K562 (cell line): Measurements from ENCODE around the gene CDC123. TPM values are rescaled to one million over a fixed set of nuclear protein-coding genes. Genes with fewer than 3 reads are reported as not detected.

Source experiments
- ATAC-seq: fragments of 200-7000 bp; cut with Tn5 transposase; 3 replicates; pipeline ENCODE4 v1.9.1; 2020; ENCODE audit warnings: moderate library complexity
- BruUV-seq: library from RNA; stranded (reverse); fragments of 400-500 nt; replicated peaks from 2 replicates; lab custom pipeline; 2021; lab: Mats Ljungman, UMichigan
- CTCF ChIA-PET: fragments of 300-600 bp; formaldehyde crosslinking; extraction: SDS; loops from one replicate; lab custom pipeline; 2021; ENCODE audit warnings: low intra/inter-chr PET ratio; lab: Yijun Ruan, JAX
- POLR2A ChIA-PET: fragments of 300-600, 350-650 bp; sonication (Branson Sonifier 250); formaldehyde crosslinking; extraction: SDS; loops from one replicate; lab custom pipeline; 2021; ENCODE audit warnings: antibody characterized with exemption, inconsistent platforms; lab: Yijun Ruan, JAX
- DNase-seq, 4 experiments: peaks; one replicate each; pipeline versions ENCODE4 v3.0.0 to v3.0.0-alpha.2; 2011 to 2018; ENCODE audit warnings: low spot score in 3 of 4, mixed read lengths in 3 of 4; ENCODE audit errors: extremely low read depth in 1 of 4
- FAIRE-seq: peaks from 2 replicates; lab custom pipeline; 2011; peaks lifted over from hg19 to GRCh38; lab: Jason Lieb, UNC
- H2AFZ ChIP-seq: 2 replicates; pipeline ENCODE4 v1.6.0; 2011; ENCODE audit warnings: low read depth, low read length, control low read depth, inconsistent platforms
- H3K27ac ChIP-seq: fragments of 200-600 bp; 3 replicates; pipeline ENCODE4 v1.8.0; 2011; ENCODE audit warnings: low read depth, mild to moderate bottlenecking, control low read depth, inconsistent platforms, low read length, moderate library complexity, mixed read lengths; ENCODE audit errors: extremely low read depth
- H3K27me3 ChIP-seq, 2 experiments: fragments of 300-600 bp in 1 of 2; 2 replicates in 1 of 2; 3 replicates in 1 of 2; pipeline versions ENCODE4 v1.6.0 to v1.8.0; 2011; ENCODE audit warnings: inconsistent platforms in 2 of 2, low read length in 2 of 2, mild to moderate bottlenecking in 1 of 2, mixed read lengths in 1 of 2, moderate library complexity in 1 of 2; ENCODE audit not compliant: control insufficient read depth in 2 of 2, insufficient read depth in 2 of 2
- H3K36me3 ChIP-seq: fragments of 300-600 bp; 3 replicates; pipeline ENCODE4 v1.8.0; 2011; ENCODE audit warnings: mild to moderate bottlenecking, low read length, inconsistent platforms; ENCODE audit not compliant: control insufficient read depth, insufficient read depth
- H3K4me1 ChIP-seq, 2 experiments: fragments of 200-600 bp in 1 of 2; replicated peaks in 1 of 2; 2 replicates in 1 of 2; 3 replicates in 1 of 2; pipeline versions ENCODE4 v1.5.1 to v1.8.0; 2011; ENCODE audit warnings: inconsistent platforms in 2 of 2, low read length in 2 of 2, mild to moderate bottlenecking in 1 of 2, mixed read lengths in 1 of 2, moderate library complexity in 1 of 2; ENCODE audit not compliant: control insufficient read depth in 2 of 2, insufficient read depth in 2 of 2
- H3K4me2 ChIP-seq: 2 replicates; pipeline ENCODE4 v1.6.1; 2011; ENCODE audit warnings: low read length, control low read depth, inconsistent platforms, mixed read lengths; ENCODE audit not compliant: insufficient read depth
- H3K4me3 ChIP-seq: fragments of 200-600 bp; sonication (generic), shearing (Covaris generic); 2 replicates; pipeline ENCODE4 v1.5.1; 2016; ENCODE audit warnings: control low read depth, inconsistent platforms
- H3K79me2 ChIP-seq: fragments of 200-600 bp; 3 replicates; pipeline ENCODE4 v1.8.0; 2011; ENCODE audit warnings: low read length, inconsistent platforms; ENCODE audit not compliant: control insufficient read depth, insufficient read depth
- H3K9ac ChIP-seq, 2 experiments: 2 replicates each; pipeline versions ENCODE4 v1.6.0 to v1.6.1; 2011; ENCODE audit warnings: low read depth in 2 of 2, low read length in 2 of 2, control low read depth in 1 of 2, inconsistent platforms in 1 of 2, mild to moderate bottlenecking in 1 of 2, mixed read lengths in 1 of 2; ENCODE audit not compliant: insufficient read depth in 1 of 2
- H3K9me1 ChIP-seq: one replicate; pipeline ENCODE4 v1.6.0; 2011; ENCODE audit warnings: inconsistent platforms, mild to moderate bottlenecking, low read length, moderate library complexity; ENCODE audit not compliant: control insufficient read depth, insufficient read depth
- H3K9me3 ChIP-seq: replicated peaks from 2 replicates; pipeline ENCODE4 v1.5.1; 2011; ENCODE audit warnings: low read depth, low read length, inconsistent platforms; ENCODE audit not compliant: control insufficient read depth, insufficient read depth
- H4K20me1 ChIP-seq: replicated peaks from 2 replicates; pipeline ENCODE4 v1.6.1; 2011; ENCODE audit warnings: low read length, inconsistent platforms, mixed read lengths; ENCODE audit not compliant: control insufficient read depth, insufficient read depth
- CEBPG ChIP-seq, 3 experiments: fragments of 200-800 bp in 1 of 3; sonication (Bioruptor generic) in 1 of 3; sonication (generic) in 1 of 3; formaldehyde crosslinking in 1 of 3; IDR thresholded peaks in 2 of 3; conservative IDR thresholded peaks in 1 of 3; 2 replicates each; pipeline versions ENCODE4 v1.6.1 to v1.8.0; 2016 to 2022; ENCODE audit warnings: missing compliant biosample characterization in 2 of 3, missing genetic modification characterization in 2 of 3, mild to moderate bottlenecking in 1 of 3, missing genetic modification reagents in 1 of 3
- NR3C1 ChIP-seq: sonication (generic); formaldehyde crosslinking; IDR thresholded peaks from 2 replicates; pipeline ENCODE4 v1.8.1; 2022; ENCODE audit warnings: missing genetic modification reagents
- PHF8 ChIP-seq: fragments of 200-600 bp; sonication (generic); IDR thresholded peaks from 2 replicates; pipeline ENCODE4 v1.6.1; 2012; ENCODE audit warnings: mixed run types, mild to moderate bottlenecking, inconsistent platforms, low read length, moderate library complexity, borderline replicate concordance
- PTBP1 ChIP-seq: fragments of 200-400 bp; formaldehyde crosslinking; IDR thresholded peaks from 2 replicates; pipeline ENCODE4 v1.6.1; 2017; ENCODE audit warnings: low read depth, low read length
- SMARCB1 ChIP-seq: IDR thresholded peaks from 2 replicates; pipeline ENCODE4 v1.6.1; 2011; ENCODE audit warnings: improper control_type of control experiment, low read depth; ENCODE audit not compliant: insufficient read length
- SMARCC2 ChIP-seq: fragments of 450-650 bp; IDR thresholded peaks from 2 replicates; pipeline ENCODE4 v1.6.1; 2017; ENCODE audit warnings: antibody characterized with exemption, moderate library complexity, mild to moderate bottlenecking, low read depth
- ZNF232 ChIP-seq: sonication (generic); formaldehyde crosslinking; IDR thresholded peaks from 2 replicates; pipeline ENCODE4 v1.8.0; 2022; ENCODE audit warnings: mild to moderate bottlenecking, missing genetic modification reagents
- ZNF584 ChIP-seq: fragments of 200-800 bp; sonication (Bioruptor generic); IDR thresholded peaks from 2 replicates; pipeline ENCODE4 v1.6.1; 2016; ENCODE audit warnings: low read depth, mild to moderate bottlenecking, missing genetic modification characterization, missing compliant biosample characterization
- WGBS: fragments of 100-300 bp; shearing (Covaris generic); methylation state at CpG from one replicate; pipeline ENCODE4 v1.1.6; 2016; ENCODE audit warnings: low coverage, mixed read lengths; ENCODE audit not compliant: insufficient coverage; ENCODE audit errors: missing lambda C conversion rate; 5-methylcytosine and 5-hydroxymethylcytosine counted together
- in situ Hi-C: fragments of 300-500 bp; cut with MboI; formaldehyde crosslinking; loops from 4 replicates; pipeline ENCODE4 v1.15.0; 2018; ENCODE audit warnings: inconsistent platforms, mixed read lengths
- intact Hi-C: fragments of 100-400 bp; cut with micrococcal nuclease; formaldehyde crosslinking; loops from 2 replicates; pipeline ENCODE4 v1.14.2; 2022
- polyA plus RNA-seq, 8 experiments: library from polyadenylated mRNA; depleted of rRNA in 4 of 8; stranded (reverse) in 5 of 8; unstranded in 3 of 8; fragments of >200 nt; fragmentation: Nextera tagmentation in 2 of 8; fragmentation: Illumina TruSeq in 1 of 8; extraction: Ambion mirVana in 2 of 8; extraction: Trizol in 1 of 8; gene quantifications; 2 replicates each; pipeline versions ENCODE4 v1.2.1 to v1.2.3, GENCODE V29; 2011 to 2014; ENCODE audit warnings: inconsistent platforms in 1 of 8, missing spikeins in 1 of 8
- total RNA-seq, 7 experiments: library from RNA; depleted of rRNA in 6 of 7; stranded (reverse); fragments of >200 nt in 6 of 7; fragmentation: Illumina TruSeq in 2 of 7; extraction: Trizol in 2 of 7; gene quantifications; 2 replicates each; pipeline versions ENCODE4 v1.2.1 to v1.2.3, GENCODE V29; 2011 to 2021; ENCODE audit warnings: low replicate concordance in 1 of 7
- TF ChIP-seq, protein P1 (sequence below): fragments of 450-650 bp; formaldehyde crosslinking; IDR thresholded peaks from 2 replicates; pipeline ENCODE4 v1.4.0; 2022; ENCODE audit warnings: missing genetic modification characterization
- TF ChIP-seq, protein P2 (sequence below): sonication (generic); formaldehyde crosslinking; IDR thresholded peaks from 2 replicates; pipeline ENCODE4 v1.8.1; 2023; ENCODE audit warnings: mild to moderate bottlenecking, missing genetic modification reagents

Gene CDC123
- total and polyA plus RNA-seq, 9 of the 15 experiments (the other 6 are each of a cell fraction or from before 2014, with no cell fraction given): 137 to 288 (median 175) TPM

DNA sequence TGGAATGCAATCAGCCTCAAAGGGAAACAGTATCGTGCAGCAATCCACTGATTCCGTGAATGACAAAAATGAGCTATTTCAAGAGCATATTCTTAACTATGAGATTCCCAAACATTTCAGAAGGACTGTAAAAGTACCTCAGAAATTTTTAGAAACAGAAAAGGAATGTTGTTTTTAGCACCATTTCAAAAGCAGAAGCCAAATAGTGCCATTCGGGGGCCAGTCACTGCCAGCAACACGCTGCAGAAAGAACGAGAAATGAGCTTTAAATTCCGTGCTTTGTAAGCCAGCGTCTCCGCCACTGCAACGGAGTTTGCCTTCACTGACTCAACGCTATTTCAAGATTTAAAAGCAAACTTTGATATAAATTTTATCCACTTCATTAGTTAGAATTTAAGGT is 6.6 kb upstream of the CDC123 start:
- Histone ChIP-seq H3K9me1 (no peaks in the 10 kb centered on the region), H2AFZ (no peak overlapping the region), H3K4me3 (no peak overlapping the region), H3K4me1 (peaks cover 5 to 8% of the 10 kb centered on the region in 2 experiments; a peak in 3 of 5 replicates), H4K20me1 (no peaks in the 10 kb centered on the region), H3K27me3 (no peaks in the 10 kb centered on the region), H3K27ac (no peak overlapping the region), H3K79me2 (peaks cover 57% of the 10 kb centered on the region), H3K36me3 (peaks cover 61% of the 10 kb centered on the region; the same call in 2 of the 3 replicates), H3K9me3 (no peaks in the 10 kb centered on the region), H3K9ac (no peak overlapping the region), H3K4me2 (no peak overlapping the region)
- POLR2A ChIA-PET: interaction anchor here (0.6 kb wide), 1 partner anchor 12 kb away, joined by 3 read pairs; no protein-coding TSS in a partner anchor
- intact Hi-C loops: no loop called here
- 94% methylated on average over 10 of the region's 10 CpGs for WGBS
- in situ Hi-C loops: no loop called here
- ATAC-seq (no peak), FAIRE-seq (no peak), DNase-seq (no peak)
- BruUV-seq: no TSS peak
- CTCF ChIA-PET: no interaction called here
- TF ChIP-seq, protein P1, sequence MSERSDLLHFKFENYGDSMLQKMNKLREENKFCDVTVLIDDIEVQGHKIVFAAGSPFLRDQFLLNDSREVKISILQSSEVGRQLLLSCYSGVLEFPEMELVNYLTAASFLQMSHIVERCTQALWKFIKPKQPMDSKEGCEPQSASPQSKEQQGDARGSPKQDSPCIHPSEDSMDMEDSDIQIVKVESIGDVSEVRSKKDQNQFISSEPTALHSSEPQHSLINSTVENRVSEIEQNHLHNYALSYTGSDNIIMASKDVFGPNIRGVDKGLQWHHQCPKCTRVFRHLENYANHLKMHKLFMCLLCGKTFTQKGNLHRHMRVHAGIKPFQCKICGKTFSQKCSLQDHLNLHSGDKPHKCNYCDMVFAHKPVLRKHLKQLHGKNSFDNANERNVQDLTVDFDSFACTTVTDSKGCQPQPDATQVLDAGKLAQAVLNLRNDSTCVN (CRISPR knock-in tag): no peak
- no peak for TF ChIP-seq PTBP1
- no peak for TF ChIP-seq NR3C1 (CRISPR knock-in tag)
- TF ChIP-seq, protein P2, sequence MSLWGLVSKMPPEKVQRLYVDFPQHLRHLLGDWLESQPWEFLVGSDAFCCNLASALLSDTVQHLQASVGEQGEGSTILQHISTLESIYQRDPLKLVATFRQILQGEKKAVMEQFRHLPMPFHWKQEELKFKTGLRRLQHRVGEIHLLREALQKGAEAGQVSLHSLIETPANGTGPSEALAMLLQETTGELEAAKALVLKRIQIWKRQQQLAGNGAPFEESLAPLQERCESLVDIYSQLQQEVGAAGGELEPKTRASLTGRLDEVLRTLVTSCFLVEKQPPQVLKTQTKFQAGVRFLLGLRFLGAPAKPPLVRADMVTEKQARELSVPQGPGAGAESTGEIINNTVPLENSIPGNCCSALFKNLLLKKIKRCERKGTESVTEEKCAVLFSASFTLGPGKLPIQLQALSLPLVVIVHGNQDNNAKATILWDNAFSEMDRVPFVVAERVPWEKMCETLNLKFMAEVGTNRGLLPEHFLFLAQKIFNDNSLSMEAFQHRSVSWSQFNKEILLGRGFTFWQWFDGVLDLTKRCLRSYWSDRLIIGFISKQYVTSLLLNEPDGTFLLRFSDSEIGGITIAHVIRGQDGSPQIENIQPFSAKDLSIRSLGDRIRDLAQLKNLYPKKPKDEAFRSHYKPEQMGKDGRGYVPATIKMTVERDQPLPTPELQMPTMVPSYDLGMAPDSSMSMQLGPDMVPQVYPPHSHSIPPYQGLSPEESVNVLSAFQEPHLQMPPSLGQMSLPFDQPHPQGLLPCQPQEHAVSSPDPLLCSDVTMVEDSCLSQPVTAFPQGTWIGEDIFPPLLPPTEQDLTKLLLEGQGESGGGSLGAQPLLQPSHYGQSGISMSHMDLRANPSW (CRISPR knock-in tag): no peak
- no peak for TF ChIP-seq SMARCB1
- no peak for TF ChIP-seq ZNF232
- no peak for TF ChIP-seq ZNF584 (CRISPR knock-in tag)
- no peak for TF ChIP-seq PHF8
- no peak for TF ChIP-seq CEBPG (CRISPR knock-in tag; IDR thresholded peaks at IDR 0.05)
- TF ChIP-seq CEBPG (tag; conservative IDR thresholded peaks at IDR 0.05 in 1 of 2, IDR thresholded peaks at IDR 0.05 in 1 of 2): no peak
- no peak for TF ChIP-seq SMARCC2
